ENCODE results near the gene PSMA2. TPM values are rescaled to one million over a fixed set of nuclear protein-coding genes. Genes with fewer than 3 reads are reported as not detected.
A peak's percentile ranks its signal among the peaks of the same experiment; 100 is the strongest.

PSMA2 gene
- total RNA-seq, 1 donor from 2014 or later, result 134 TPM

DNA sequence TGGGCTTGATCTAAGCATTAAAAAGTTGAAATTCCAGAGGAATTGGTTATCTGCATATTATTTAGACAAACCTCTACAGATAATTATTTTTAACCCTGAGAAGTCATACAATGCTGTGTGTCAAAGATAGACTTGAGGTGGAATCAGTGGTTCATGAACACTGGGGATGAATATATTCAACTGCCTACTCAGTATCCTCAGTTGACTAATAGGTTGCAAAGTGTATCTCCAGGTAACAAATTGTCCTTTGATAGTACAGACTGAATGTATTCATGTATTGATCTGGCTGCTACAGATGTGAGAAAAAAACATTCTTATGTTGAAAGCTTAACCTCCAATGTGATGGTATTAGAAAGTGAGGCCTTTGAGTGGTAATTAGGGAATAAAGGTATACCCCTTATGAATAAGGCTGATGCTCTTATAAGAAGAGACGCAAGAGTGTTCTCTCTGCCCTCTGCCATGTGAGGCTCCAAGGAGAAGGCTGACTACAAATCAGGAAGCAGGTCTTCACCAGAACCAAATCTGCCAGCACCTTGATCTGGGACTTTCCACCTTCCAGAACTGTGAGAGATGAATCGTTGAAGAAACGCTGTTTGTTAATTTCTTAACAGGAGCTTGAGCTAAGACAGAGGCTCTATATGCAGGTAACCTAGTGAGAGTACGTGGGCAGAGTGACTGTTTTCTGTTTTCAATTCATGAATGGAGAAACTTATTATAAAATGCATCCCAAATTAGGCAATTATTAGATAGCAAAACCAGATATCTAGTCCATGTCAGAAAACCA, 7.7 kb upstream of the PSMA2 start:
- no peak for DNase-seq

GRCh38 chr7:42935861-42936260, 3.9 kb upstream of the PSMA2 start:
- no peak for DNase-seq

DNA sequence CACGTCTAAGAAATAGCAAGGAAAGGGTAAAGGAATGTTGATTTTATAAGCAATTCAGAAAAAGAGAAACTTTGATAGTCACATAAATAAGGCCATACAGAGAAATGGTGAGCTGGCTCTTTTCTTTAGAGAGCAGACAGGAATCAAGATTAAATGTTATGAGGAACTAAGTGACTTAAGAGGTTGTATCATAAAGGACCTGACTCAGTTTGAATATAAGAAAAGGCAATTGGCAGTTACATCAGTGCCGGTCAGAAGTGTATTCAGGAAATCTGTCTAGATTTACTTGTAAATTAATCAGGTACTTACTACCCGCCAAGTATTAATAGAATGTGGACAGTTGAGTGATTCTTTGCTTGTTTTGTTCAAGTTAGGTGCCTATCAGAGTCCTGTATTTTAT, 2.3 kb upstream of the PSMA2 start:
- DNase-seq, result no peak

DNA sequence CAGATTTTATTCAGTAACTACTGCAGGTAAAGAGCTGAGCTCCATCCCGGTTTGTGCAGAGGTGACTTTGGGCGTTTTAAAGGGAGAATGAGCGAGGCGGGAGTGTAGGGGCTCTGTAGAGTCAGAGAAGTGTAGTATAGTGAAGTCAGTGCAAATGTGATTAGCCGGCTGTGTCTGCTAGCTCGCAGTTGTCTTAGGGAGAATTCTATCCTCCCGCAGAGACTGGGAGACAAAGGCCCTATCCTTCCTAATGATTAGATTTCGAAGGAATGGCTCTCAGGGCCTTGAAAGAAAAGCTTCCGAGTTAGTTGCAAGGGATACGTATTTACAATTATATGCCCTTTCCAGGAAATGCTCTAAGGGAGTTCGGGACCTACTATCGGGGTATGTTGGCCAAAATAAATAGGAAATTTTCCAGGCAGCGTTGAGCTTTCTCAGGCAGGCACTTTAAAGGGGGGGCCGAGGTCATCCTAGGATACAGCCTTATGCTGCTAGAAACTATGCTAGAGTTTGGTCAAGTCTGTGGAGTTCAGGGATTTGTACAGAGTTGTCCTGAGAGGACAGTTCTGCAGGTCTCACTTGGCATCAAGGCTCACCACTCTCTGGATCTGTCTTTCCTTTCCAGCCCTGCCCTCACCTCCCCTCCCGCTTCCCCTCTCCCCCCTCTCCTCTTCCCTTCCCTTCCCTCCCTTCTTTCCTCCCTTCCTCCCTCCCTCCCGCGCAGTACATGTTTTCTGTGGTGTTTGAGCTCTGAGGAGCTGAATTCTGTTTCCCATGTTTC, 1.0 kb upstream of the PSMA2 start:
- DNase-seq, result peak; percentile 54

GRCh38 chr7:42931447-42931833, 534 bp downstream of the PSMA2 start:
- DNase-seq, result peak; percentile 34

DNA sequence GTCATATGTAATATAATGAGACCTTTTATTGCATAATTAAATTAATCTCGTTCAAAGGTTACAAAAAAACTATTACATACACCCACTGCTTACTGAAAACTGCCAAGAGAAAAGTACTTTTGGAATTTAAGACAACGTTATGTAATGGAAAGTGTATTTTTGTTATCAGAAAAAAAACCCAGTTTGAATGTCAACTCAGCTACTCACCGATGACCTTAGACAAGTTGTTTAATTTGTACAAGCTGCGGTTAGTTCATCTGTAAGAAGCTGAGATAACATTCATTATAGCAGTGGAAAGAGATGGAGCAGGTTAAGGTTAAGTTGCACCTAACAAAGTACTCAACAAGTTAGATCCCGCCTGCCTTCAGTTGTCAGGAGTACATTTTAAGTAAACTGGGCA, 1.1 kb downstream of the PSMA2 start:
- peak; percentile 12 for DNase-seq

DNA sequence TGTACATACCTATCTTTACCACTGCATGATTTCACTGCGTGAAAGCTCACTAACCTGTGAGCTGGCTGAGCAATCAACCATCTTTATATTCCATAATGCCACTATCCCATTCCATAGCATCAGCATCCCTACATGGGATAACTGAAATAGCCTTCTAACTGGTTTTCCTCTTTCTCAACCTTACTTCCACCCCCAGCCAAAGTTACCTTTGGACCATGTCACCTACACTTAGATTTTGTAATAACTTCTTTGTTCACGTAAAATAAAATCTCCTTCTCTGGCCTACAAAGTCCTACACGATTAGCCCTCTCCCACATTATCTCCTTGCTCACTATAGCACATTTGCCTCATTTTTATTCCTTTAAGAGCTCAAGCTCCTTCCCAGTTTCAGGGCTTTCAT, 2.5 kb downstream of the PSMA2 start:
- no peak for DNase-seq

GRCh38 chr7:42928754-42929153, 3.2 kb downstream of the PSMA2 start:
- no peak for DNase-seq

- no peak for DNase-seq
These were observed 5.8 kb downstream of the PSMA2 start for GRCh38 chr7:42926204-42926603.

DNA sequence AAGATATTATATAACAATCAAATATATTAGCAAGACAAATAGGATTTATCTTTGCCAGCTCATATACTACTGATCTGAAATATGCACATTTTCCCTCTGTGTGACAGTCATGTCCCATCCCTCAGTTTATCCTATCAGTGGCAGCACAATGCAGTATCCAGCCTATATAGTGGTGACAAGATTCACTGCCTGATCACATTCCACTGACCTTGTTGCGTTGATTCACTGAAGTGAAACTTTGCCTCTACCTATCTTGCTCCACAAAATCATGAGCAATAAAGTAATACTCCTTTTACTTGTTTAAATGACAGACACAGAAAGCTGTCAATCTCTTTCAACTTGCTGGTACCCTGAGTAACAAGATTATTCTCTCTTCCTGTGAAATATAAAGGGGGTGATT, 6.3 kb downstream of the PSMA2 start:
- DNase-seq, result no peak

DNA sequence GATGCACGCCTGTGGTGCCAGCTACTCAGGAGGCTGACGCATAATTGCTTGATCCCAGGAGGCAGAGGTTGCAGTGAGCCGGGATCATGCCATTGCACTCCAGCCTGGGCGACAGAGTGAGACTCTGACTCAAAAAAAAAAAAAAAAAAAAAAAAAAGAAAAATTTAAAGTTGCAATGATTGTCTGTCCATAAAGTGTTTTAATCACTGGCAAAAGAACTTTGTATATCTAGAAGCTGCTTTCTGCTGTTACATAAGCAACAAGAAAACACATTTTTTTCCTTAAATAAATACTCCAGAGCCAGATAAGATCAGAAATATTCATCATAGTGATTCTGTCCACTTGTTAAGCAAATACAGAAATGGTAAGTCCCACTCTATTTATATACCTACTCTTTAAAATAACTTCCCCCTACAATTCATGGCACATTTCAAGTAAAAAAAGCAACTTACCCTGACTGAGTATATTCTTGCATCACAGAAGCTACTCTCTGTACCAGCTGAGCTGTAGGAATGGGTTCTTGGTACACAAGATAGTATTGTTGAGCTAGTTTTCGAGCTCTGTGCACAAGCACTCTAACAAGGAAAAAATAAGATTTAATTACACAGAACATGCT, 7.6 kb downstream of the PSMA2 start:
- DNase-seq, result no peak

DNA sequence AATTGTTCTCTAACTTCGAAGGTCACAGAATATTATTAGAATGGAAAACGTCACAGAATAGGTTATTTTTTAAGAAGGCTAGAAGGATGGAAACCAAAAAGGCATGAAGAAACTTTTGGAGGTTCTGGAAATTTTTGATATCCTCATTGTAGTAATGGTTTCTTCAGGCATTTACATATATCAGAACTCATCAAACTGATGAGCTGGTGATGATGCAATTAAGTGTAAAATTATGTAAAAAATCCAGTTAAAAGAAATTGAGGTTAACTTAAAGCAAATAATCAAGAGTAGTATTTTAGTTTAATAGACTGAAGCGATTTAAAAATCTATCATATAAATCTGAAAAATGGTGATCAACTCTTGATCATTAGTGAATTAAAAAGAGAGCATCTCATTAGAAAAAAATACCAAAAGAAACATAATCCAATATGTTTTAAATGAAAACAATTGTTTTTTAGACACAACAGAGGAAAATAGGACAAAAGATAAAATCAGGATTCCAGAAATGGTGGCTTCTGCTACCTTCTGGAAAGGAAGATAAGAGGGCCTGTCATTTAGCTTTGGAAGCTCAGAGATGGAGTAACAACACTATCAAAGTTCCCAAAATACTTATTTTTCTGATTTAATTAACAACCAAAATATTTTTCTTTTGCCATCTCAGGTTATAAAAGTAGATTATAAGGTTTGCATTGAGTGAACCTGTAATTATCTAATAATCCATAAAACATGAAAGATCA, 9.8 kb downstream of the PSMA2 start:
- no peak for DNase-seq

DNA sequence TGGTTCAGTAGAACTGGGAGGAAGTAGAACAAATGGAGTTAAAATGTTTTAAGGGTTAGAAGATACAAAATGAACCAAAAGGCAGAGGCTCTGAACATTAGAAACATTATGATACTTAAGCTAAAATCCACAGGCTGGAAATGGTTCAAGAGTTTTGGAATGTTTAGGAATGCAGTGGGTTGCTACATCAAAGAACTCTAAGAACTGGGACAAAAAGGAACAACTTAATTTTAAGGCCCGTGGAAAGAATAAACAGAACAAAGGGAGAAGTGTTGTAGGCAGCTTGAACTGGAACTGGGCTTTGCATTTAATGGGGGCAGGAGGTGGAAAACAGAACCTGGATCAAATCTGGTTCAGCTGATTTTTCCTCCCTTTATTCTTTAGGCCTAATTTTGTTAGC, 16.6 kb downstream of the PSMA2 start:
- DNase-seq, result no peak

- peak; percentile 71 for DNase-seq
These were observed 17.4 kb downstream of the PSMA2 start for GRCh38 chr7:42914421-42915045.

DNA sequence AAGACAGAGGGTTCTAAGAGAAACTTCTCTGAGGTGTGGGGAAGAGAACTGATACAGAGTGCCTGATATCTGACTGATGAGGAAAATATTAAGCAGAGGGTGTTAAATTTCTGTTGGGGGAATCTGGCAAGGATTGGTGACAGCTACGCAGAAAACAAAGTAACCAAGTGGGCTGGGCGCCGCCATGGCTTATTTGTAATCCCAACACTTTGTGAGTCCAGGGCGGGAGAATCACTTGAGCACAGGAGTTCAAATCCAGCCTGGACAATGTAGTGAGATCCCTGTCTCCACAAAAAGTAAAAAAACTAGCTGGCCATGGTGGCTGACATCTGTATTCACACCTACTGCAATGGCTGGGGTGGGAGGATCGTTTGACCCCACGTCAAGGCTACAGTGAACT, 18.0 kb downstream of the PSMA2 start:
- DNase-seq, result no peak

DNA sequence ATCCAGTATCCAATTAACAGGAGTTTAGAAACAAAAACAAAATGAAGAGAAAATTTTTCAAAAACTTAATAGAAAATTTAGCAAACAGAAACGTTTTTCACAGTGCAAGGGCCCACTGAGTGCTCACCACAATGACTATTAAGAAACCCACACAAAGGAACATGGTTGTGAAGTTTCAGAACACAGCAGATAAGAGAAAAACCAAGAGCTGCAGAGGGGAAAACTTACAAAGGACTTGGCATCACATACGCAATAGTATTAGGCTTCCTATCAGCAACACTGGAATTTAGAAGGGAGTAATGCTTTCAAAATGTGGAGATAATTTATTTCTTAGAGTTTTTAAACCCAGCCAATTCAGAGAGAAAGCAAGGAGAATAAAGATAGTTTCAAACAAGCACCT, 18.4 kb downstream of the PSMA2 start:
- no peak for DNase-seq

DNA sequence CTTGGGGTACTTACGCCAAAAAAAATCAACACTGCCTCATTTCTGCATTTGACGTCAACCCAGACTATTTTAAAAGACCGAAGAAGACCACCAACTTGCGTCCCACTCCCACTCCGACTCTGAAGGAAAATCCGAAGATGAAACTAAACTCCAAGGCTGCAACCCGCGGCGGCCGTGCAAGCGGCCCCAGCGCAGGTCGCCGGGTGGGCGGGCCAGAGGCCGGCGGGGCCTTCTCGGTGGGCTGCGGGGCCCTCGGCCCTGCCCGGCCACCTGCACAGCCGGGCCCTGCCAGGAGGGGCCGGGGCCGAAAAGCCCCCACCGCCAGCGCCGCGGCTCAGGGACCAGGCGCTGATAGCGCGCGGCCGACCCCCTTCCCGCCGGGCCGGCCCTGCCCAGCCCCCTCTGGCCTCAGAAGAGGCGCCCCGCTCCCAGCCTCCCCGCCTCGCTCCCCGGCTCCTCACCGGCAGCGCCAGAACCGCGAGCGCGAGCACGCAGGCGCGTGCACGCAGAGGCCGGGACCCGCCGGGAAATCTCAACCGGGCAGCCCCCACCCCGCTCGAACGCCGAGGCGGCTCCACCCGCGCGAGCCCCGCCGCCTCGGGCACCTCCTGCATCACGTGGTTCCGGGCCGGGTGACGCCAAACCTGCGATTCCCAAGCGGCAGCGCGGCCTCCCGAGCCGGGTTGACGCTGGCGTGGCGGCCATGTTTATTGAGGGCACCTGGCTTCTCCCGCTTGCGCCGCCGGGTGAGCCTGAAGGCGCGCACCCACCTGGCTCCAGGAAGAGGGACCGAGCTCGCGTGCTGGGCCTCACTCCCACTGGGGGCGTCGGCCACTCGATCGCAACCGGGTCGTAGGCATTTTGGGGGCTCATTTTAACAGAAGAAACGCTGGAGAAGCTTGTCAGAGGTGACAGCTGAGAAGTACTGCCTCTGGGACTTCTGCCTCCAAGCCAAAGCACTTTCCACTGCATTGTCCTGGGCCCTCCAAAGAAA, 20.2 kb downstream of the PSMA2 start, which contains the start of gene C7orf25:
Gene C7orf25, minus strand, starts transcription at position 617 of the 994 bp plus-strand sequence. CDS start 1,170 bp downstream, outside the sequence.
- peak; percentile 97 for DNase-seq

DNA sequence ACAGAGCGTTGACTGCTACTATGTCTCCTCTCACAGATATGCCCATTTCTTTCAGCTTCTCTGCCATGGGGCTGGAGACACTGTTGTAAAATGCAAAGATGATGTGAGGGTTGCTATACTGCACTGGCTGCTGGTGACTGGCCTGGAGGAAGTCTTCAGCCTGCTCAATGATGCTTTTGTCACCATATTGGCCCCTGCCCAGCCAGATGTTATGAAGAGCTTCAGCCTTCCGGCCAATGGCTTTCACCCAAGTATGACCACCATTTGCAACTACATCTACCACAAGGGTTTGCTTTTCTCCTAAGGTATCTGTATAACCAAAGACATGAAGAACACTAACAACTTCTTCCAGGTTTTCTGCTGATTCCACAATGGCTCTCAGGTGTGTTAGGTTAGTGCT, 21.7 kb downstream of the PSMA2 start:
- DNase-seq, result no peak

DNA sequence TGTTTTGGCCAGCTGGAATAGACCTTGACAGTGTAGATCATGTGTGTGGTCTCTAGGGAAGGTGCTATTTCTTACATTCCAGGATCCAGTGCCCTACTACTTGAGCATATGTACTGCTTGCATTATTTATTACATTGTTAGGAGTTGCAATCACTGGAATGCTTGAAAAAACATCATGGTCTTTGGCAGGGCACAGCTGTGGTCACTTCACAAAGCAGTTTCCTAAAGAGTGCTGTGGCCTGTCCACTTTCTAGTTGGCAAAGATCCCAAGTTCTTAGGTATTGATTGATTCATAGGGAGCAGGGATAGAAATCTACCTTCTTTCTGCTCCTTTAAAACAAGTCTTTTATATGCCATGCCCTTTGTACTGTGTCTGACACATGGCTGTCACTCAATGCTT, 24.7 kb downstream of the PSMA2 start:
- no peak for DNase-seq

GRCh38 chr7:42906181-42906580, 25.8 kb downstream of the PSMA2 start:
- no peak for DNase-seq

- no peak for DNase-seq
These were observed 29.6 kb downstream of the PSMA2 start for GRCh38 chr7:42902331-42902730.
